ENCODE results near the gene MAD2L1.

GRCh38 chr4:120007191-120007871, 59.3 kb downstream of the MAD2L1 start:
- TF ChIP-seq CTCF (IDR thresholded peaks at IDR 0.05) (no peak), POLR2A (IDR thresholded peaks at IDR 0.05) (no peak)

All from esophagus squamous epithelium (tissue), 4 donors.